Gastrocnemius medialis (tissue), 4 donors: ENCODE measurements around the gene CLCA1. TPM values are rescaled to one million over a fixed set of nuclear protein-coding genes. Genes with fewer than 3 reads are reported as not detected.

ENCODE experiments used
- ATAC-seq, 2 donors: fragments of 150-250 bp; one replicate each; pipeline ENCODE4 v1.9.1; 2016
- DNase-seq, 2 donors: peaks; one replicate each; pipeline ENCODE4 v3.0.0-alpha.2; 2019
- H3K27ac ChIP-seq, 4 donors: fragments of 200-600 bp; sonication (generic); 1 replicate in 1 of 4; 2 replicates in 3 of 4; pipeline ENCODE4 v1.5.1; 2016 to 2018; ENCODE audit warnings: mild to moderate bottlenecking in 2 of 4, moderate library complexity in 1 of 4
- H3K27me3 ChIP-seq, 3 donors: fragments of 200-600 bp; sonication (generic) in 2 of 3; 1 replicate in 1 of 3; 2 replicates in 2 of 3; pipeline versions ENCODE4 v1.5.1 to v1.6.0; 2016 to 2019; ENCODE audit warnings: mild to moderate bottlenecking in 1 of 3, moderate library complexity in 1 of 3
- H3K36me3 ChIP-seq, 2 donors: fragments of 200-600 bp; sonication (generic) in 1 of 2; one replicate each; pipeline ENCODE4 v1.5.1; 2017 to 2018
- H3K4me1 ChIP-seq, 2 donors: fragments of 200-600 bp; sonication (generic) in 1 of 2; one replicate each; pipeline ENCODE4 v1.5.1; 2016 to 2017; ENCODE audit warnings: mild to moderate bottlenecking in 2 of 2
- H3K4me3 ChIP-seq, 4 donors: fragments of 200-600 bp; sonication (generic) in 3 of 4; 1 replicate in 1 of 4; 2 replicates in 3 of 4; pipeline ENCODE4 v1.5.1; 2016 to 2019; ENCODE audit warnings: mild to moderate bottlenecking in 2 of 4
- H3K9me3 ChIP-seq, 3 donors: fragments of 200-600 bp; sonication (generic) in 2 of 3; 1 replicate in 1 of 3; 2 replicates in 2 of 3; pipeline ENCODE4 v1.5.1; 2016 to 2019
- CTCF ChIP-seq, 5 experiments: fragments of 450-650 bp in 3 of 5; fragments of 200-600 bp in 2 of 5; sonication (generic) in 2 of 5; IDR thresholded peaks in 4 of 5; conservative IDR thresholded peaks in 1 of 5; 1 replicate in 4 of 5; 2 replicates in 1 of 5; pipeline ENCODE4 v1.5.1; 2016 to 2019; ENCODE audit warnings: antibody characterized with exemption in 5 of 5, mild to moderate bottlenecking in 3 of 5, moderate library complexity in 3 of 5
- POLR2A ChIP-seq, 2 donors: fragments of 450-650 bp; IDR thresholded peaks; one replicate each; pipeline ENCODE4 v1.6.1; 2017; ENCODE audit warnings: antibody characterized with exemption in 2 of 2, mild to moderate bottlenecking in 2 of 2, moderate library complexity in 2 of 2
- in situ Hi-C, 4 donors: fragments of 200-750 bp; cut with MboI; loops; one replicate each; pipeline versions ENCODE4 v1.15.0 to v1.8.0; 2017; ENCODE audit warnings: low sequenced_read_pairs in 4 of 4
- intact Hi-C: fragments of 100-400 bp; cut with DNase I; formaldehyde crosslinking; loops from one replicate; pipeline ENCODE4 v1.15.1; 2023; ENCODE audit warnings: low total_unique reads
- total RNA-seq, 4 donors: library from RNA; depleted of rRNA; stranded (reverse); fragments of >200 nt; gene quantifications; one replicate each; pipeline versions ENCODE4 v1.1.0 to v1.2.3, GENCODE V29; 2016

Gene CLCA1
- total RNA-seq, 4 donors from 2014 or later = 1.3 TPM; not detected in 3

DNA sequence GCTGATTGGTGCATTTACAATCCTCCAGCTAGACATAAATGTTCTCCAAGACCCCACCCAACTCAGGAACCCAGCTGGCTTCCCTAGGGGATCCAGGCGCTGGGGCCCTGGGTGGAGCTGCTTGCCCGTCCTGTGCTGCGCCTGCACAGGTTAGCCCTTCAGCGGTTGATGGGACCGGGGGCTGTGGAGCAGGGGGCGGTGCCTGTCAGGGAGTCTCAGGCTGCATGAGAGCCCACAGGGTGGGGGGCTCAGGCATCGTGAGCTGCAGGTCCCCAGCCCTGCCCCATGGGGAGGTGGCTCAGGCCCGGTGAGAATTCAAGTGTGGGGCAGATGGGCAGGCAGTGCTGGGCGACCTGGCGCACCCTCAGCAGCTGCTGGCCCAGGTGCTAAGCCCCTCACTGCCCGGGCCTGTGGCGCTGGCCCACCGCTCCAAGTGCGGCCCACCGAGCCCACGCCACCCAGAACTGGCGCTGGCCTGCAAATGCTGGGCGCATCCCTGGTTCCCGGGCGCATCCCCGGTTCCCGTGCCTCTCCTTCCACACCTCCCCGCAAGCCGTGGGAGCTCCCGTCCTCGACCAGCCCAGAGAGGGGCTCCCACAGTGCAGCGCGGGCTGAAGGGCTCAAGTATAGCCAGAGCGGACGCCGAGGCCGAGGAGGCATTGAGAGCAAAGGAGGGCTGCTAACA lies 55.1 kb downstream of the CLCA1 start:
- Histone ChIP-seq H3K4me3 (no peak overlapping the region), H3K27me3 (no peaks in the 10 kb centered on the region), H3K4me1 (no peaks in the 10 kb centered on the region), H3K36me3 (no peaks in the 10 kb centered on the region), H3K9me3 (no peaks in the 10 kb centered on the region), H3K27ac (no peak overlapping the region)
- no peak for DNase-seq
- no peak for TF ChIP-seq POLR2A (IDR thresholded peaks at IDR 0.05)
- TF ChIP-seq CTCF (IDR thresholded peaks at IDR 0.05 in 4 of 5, conservative IDR thresholded peaks at IDR 0.05 in 1 of 5) = no peak
- intact Hi-C loops (no loop called here), in situ Hi-C loops (no loop called here)
- ATAC-seq = no peak

- no peak for ATAC-seq
- intact Hi-C loops = no loop called here
- H3K4me1 ChIP-seq = no peaks in the 10 kb centered on the region
- H3K36me3 ChIP-seq = no peaks in the 10 kb centered on the region
- no peak overlapping the region for H3K4me3 ChIP-seq
- no peak for TF ChIP-seq CTCF (IDR thresholded peaks at IDR 0.05 in 4 of 5, conservative IDR thresholded peaks at IDR 0.05 in 1 of 5)
- TF ChIP-seq POLR2A (IDR thresholded peaks at IDR 0.05) = no peak
- DNase-seq = no peak
- no peaks in the 10 kb centered on the region for H3K27me3 ChIP-seq
- in situ Hi-C loops = no loop called here
- no peak overlapping the region for H3K27ac ChIP-seq
- no peaks in the 10 kb centered on the region for H3K9me3 ChIP-seq
Observed at GRCh38 chr1:86527306-86527705, 58.6 kb downstream of the CLCA1 start.

DNA sequence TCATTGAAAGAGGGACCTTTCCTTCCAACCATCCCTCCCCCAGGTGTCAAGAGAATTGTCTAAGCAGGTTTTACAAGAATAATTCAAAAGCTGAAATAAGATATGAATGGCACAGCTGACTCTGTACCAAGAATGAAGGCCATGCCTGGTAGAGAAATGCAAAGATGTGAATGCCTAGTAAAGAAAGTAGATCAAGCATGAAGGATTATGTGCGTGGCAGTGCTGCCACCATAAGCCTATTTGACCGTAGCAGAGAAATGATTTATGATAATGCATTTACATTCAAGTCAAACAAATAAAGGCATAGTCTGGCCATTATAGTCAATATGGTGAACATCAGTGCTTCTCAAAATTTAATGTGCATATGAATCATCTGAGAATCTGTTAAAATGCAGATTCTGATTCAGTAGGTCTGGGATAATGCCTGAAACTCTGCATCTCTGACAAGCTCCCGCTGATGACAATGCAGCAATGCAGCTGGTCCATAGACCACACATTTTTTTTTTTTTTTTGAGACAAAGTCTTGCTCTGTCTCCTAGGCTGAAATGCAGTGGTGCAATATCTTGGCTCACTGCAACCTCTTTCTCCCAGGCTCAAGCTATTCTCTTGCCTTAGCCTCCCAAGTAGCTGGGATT lies 61.6 kb downstream of the CLCA1 start:
- intact Hi-C loops (no loop called here), in situ Hi-C loops (no loop called here)
- no peaks in the 10 kb centered on the region for H3K36me3 ChIP-seq

GRCh38 chr1:86537928-86538695 lies 69.4 kb downstream of the CLCA1 start:
- no peak for DNase-seq
- Histone ChIP-seq H3K9me3 (no peaks in the 10 kb centered on the region), H3K4me3 (no peak overlapping the region), H3K4me1 (no peaks in the 10 kb centered on the region), H3K27me3 (no peaks in the 10 kb centered on the region), H3K27ac (no peak overlapping the region), H3K36me3 (no peaks in the 10 kb centered on the region)
- no peak for ATAC-seq
- in situ Hi-C loops (no loop called here), intact Hi-C loops (no loop called here)
- no peak for TF ChIP-seq CTCF (IDR thresholded peaks at IDR 0.05 in 4 of 5, conservative IDR thresholded peaks at IDR 0.05 in 1 of 5)
- no peak for TF ChIP-seq POLR2A (IDR thresholded peaks at IDR 0.05)

More for the DNA sequence above, 61.6 kb downstream of the CLCA1 start:
- Histone ChIP-seq H3K4me1 (no peaks in the 10 kb centered on the region), H3K27ac (no peak overlapping the region), H3K9me3 (no peaks in the 10 kb centered on the region), H3K4me3 (no peak overlapping the region), H3K27me3 (no peaks in the 10 kb centered on the region)
- ATAC-seq (no peak), DNase-seq (no peak)
- TF ChIP-seq POLR2A (IDR thresholded peaks at IDR 0.05) (no peak), CTCF (IDR thresholded peaks at IDR 0.05 in 4 of 5, conservative IDR thresholded peaks at IDR 0.05 in 1 of 5) (no peak)
